IPS DF 6.9 (cell line): ENCODE data around the gene BOC.
A peak's percentile ranks its signal among the peaks of the same experiment; 100 is the strongest.

Experiments
- DNase-seq: peaks from one replicate; pipeline ENCODE4 v3.0.0-alpha.2; 2013; ENCODE audit warnings: low read depth, low spot score
- H3K27ac ChIP-seq: one replicate; pipeline ENCODE4 v1.5.1; 2013; ENCODE audit warnings: low read length, control low read depth
- H3K27me3 ChIP-seq: 2 replicates; pipeline ENCODE4 v1.6.1; 2013; ENCODE audit warnings: mild to moderate bottlenecking, low read length; ENCODE audit not compliant: control insufficient read depth, insufficient read depth
- H3K36me3 ChIP-seq: 2 replicates; pipeline ENCODE4 v1.6.1; 2013; ENCODE audit warnings: low read length; ENCODE audit not compliant: control insufficient read depth, insufficient read depth
- H3K4me1 ChIP-seq: 2 replicates; pipeline ENCODE4 v1.6.1; 2013; ENCODE audit warnings: low read length; ENCODE audit not compliant: control insufficient read depth, insufficient read depth
- H3K4me3 ChIP-seq: 2 replicates; pipeline ENCODE4 v1.5.1; 2013; ENCODE audit warnings: mild to moderate bottlenecking, low read length
- H3K9me3 ChIP-seq: 2 replicates; pipeline ENCODE4 v1.6.1; 2013; ENCODE audit warnings: low read length, inconsistent platforms; ENCODE audit not compliant: control insufficient read depth, insufficient read depth
- WGBS: extraction: QIAGEN DNeasy Blood & Tissue Kit; methylation state at CpG from one replicate; pipeline ENCODE4 v1.1.7; 2013; ENCODE audit warnings: mixed read lengths, missing lambda C conversion rate; ENCODE audit not compliant: insufficient read length, insufficient coverage; 5-methylcytosine and 5-hydroxymethylcytosine counted together

Gene BOC

DNA sequence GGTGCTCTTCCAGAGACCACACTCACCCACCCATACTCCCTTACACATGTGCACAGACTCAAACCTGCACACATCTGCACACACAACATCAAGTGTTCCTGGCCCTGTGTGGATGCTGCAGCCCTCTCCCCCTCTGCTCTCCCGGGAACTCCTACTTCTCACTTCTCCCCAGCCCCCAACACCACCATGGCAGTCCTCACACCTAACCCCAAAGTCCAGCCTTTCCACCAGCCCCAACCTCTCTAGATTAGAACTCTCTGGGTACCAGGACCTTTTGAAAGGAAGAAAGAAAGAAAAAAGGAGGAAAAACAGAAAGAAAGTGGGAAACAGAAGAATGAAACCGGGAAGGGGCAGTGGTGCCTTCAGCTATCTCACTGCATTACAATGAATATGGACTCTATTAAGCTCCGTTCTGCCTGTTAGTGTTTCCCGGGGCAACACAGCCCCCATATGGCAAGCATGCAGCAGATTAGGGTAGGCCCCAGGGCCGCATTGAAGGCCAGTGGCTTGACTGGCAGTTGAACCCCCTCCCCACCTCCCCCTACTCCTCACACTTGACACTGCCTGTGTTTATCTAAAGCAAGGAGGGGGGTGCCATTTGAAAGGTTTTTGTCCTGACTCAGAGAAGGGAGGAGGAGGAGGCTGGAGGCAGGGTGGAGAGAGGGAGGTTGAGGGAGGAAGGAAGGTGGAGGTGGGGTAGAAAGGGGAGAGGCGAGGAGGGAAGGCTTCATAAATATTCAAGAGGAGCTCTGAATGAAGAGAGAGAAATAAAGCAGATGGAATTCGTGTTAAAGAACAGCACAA lies 30.1 kb downstream of the BOC start:
- no peak overlapping the region for H3K4me3 ChIP-seq
- peak; percentile 43 for DNase-seq
- H3K27ac ChIP-seq = no peak overlapping the region
- 100% methylated on average over 1 of the region's 7 CpGs for WGBS
- no peaks in the 10 kb centered on the region for H3K9me3 ChIP-seq
- H3K4me1 ChIP-seq = peaks cover 10% of the 10 kb centered on the region
- H3K36me3 ChIP-seq = no peaks in the 10 kb centered on the region
- no peaks in the 10 kb centered on the region for H3K27me3 ChIP-seq

- no peak for DNase-seq
- Histone ChIP-seq H3K36me3 (no peaks in the 10 kb centered on the region), H3K9me3 (no peaks in the 10 kb centered on the region), H3K4me3 (no peak overlapping the region), H3K27me3 (no peaks in the 10 kb centered on the region), H3K27ac (no peak overlapping the region), H3K4me1 (peaks cover 10% of the 10 kb centered on the region)
- no CpG with 5 or more reads among the region's 7 CpGs for WGBS
Measured at GRCh38 chr3:113242096-113242581, 30.8 kb downstream of the BOC start.

- no peak for DNase-seq
- H3K4me1 ChIP-seq = peaks cover 10% of the 10 kb centered on the region
- no peaks in the 10 kb centered on the region for H3K27me3 ChIP-seq
- no peak overlapping the region for H3K27ac ChIP-seq
- no peaks in the 10 kb centered on the region for H3K9me3 ChIP-seq
- no peak overlapping the region for H3K4me3 ChIP-seq
- no peaks in the 10 kb centered on the region for H3K36me3 ChIP-seq
- WGBS = no CpG with 5 or more reads among the region's 2 CpGs
Measured at GRCh38 chr3:113243071-113243470, 31.7 kb downstream of the BOC start.

DNA sequence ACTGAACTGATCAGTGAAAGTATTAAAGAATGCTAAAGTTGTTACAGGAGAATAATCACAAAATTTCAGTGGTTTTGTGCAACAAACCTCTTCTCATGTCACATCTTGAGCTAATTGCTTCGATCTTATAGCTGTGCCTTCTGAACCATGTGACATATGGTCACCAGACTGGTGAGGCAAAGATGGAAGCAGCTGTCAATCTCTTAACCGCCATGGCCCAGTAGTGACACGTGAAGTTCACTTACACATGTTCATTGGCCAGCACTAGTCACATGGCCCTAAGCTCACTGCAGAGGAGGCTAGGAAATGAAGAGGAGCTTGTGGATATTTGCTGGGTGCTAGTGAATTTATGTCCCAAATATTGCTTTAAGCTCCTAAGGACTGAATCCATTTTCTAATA lies 32.5 kb downstream of the BOC start:
- Histone ChIP-seq H3K27ac (no peak overlapping the region), H3K4me3 (no peak overlapping the region), H3K36me3 (no peaks in the 10 kb centered on the region), H3K9me3 (no peaks in the 10 kb centered on the region), H3K4me1 (peaks cover 10% of the 10 kb centered on the region), H3K27me3 (no peaks in the 10 kb centered on the region)
- no peak for DNase-seq
- WGBS = no CpG with 5 or more reads among the region's 3 CpGs

- Histone ChIP-seq H3K9me3 (no peaks in the 10 kb centered on the region), H3K36me3 (no peaks in the 10 kb centered on the region), H3K4me3 (no peak overlapping the region), H3K27me3 (no peaks in the 10 kb centered on the region), H3K27ac (no peak overlapping the region), H3K4me1 (peaks cover 7% of the 10 kb centered on the region; the same call in 1 of the 2 replicates)
- no peak for DNase-seq
- WGBS = no CpG with 5 or more reads among the region's 5 CpGs
Measured at GRCh38 chr3:113245761-113246161, 34.4 kb downstream of the BOC start.

DNA sequence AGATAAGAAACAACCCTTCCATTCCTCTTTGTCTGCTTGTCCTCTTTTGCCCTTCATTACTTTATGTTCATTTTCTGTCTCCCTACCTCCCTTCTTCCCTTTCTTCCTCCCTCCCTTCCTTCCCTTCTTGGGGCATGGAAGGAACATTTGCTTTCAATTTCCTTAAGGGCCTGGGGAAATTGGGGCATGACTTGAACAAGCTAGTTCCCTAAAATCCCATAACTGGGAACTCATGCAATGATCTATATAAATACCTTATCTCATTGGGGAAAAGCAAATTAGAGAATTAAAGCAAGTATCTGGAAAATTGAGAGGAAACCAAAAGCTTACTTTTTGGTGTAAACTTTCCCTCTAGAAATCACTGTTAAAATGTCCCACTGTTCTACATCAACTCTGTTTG lies 35.7 kb downstream of the BOC start:
- no peaks in the 10 kb centered on the region for H3K9me3 ChIP-seq
- peaks cover 2% of the 10 kb centered on the region; the same call in 1 of the 2 replicates for H3K4me1 ChIP-seq
- no peak overlapping the region for H3K27ac ChIP-seq
- no peak overlapping the region for H3K4me3 ChIP-seq
- H3K36me3 ChIP-seq = no peaks in the 10 kb centered on the region
- DNase-seq = no peak
- no peaks in the 10 kb centered on the region for H3K27me3 ChIP-seq

DNA sequence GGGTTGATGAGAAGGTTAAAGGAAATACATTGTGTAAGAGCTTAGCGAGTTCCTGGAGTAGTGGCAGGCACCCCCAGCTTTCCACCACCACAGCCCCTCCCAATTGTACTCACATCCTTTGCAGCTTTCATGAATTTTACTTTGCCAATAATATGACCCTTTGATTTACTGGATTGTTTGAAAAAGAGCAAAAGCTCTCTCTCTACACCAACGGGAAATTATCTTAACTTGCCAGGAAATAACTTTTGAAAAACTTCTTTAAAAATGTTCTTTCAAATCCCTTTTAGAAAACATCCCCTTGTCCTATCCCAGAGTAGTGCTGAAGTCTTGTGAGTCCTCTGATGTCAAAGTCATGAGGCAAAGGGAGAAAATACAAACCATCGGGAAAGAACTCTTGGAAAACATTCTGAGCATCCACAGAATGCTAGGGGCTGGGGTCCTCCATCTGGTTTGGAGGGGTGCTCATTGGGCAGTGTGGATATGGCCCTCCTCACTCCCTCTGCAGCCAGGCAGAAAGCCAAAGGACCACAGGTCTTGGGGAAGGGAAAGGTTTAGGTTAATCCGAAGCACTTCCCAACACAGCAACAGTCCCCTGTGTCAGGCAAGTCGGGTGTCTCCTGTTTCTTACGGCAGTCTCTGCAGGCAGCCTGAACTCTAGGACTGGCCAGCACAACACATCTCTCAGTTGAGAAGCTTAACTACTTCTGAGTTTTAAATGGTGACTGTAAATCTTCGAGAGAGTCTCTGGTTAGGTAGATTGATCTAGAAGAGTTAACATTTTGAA lies 36.5 kb downstream of the BOC start:
- no peak for DNase-seq
- no CpG with 5 or more reads among the region's 7 CpGs for WGBS
- no peak overlapping the region for H3K4me3 ChIP-seq
- H3K27ac ChIP-seq = no peak overlapping the region
- H3K27me3 ChIP-seq = no peaks in the 10 kb centered on the region
- H3K36me3 ChIP-seq = no peaks in the 10 kb centered on the region
- no peaks in the 10 kb centered on the region for H3K4me1 ChIP-seq
- H3K9me3 ChIP-seq = no peaks in the 10 kb centered on the region

- DNase-seq = no peak
- H3K27ac ChIP-seq = no peak overlapping the region
- no peaks in the 10 kb centered on the region for H3K36me3 ChIP-seq
- no CpG with 5 or more reads among the region's 3 CpGs for WGBS
- H3K27me3 ChIP-seq = no peaks in the 10 kb centered on the region
- H3K4me1 ChIP-seq = no peaks in the 10 kb centered on the region
- H3K9me3 ChIP-seq = no peaks in the 10 kb centered on the region
- no peak overlapping the region for H3K4me3 ChIP-seq
Measured at GRCh38 chr3:113249111-113249510, 37.8 kb downstream of the BOC start.

- no peaks in the 10 kb centered on the region for H3K27me3 ChIP-seq
- no peak overlapping the region for H3K4me3 ChIP-seq
- no peak overlapping the region for H3K27ac ChIP-seq
- H3K36me3 ChIP-seq = no peaks in the 10 kb centered on the region
- H3K9me3 ChIP-seq = no peaks in the 10 kb centered on the region
- no peak for DNase-seq
- peaks cover 1% of the 10 kb centered on the region; the same call in 1 of the 2 replicates for H3K4me1 ChIP-seq
- no CpG with 5 or more reads among the region's 8 CpGs for WGBS
Measured at GRCh38 chr3:113249601-113250000, 38.2 kb downstream of the BOC start.

DNA sequence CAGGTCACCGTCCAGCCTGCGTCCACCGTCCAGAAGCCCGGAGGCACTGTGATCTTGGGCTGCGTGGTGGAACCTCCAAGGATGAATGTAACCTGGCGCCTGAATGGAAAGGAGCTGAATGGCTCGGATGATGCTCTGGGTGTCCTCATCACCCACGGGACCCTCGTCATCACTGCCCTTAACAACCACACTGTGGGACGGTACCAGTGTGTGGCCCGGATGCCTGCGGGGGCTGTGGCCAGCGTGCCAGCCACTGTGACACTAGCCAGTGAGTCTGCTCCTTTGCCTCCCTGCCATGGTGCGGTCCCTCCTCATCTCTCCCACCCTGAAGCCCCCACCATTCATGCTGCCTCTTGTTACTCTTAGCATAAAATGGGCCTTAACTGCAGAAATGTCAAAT lies 39.2 kb downstream of the BOC start:
- Histone ChIP-seq H3K4me3 (no peak overlapping the region), H3K36me3 (no peaks in the 10 kb centered on the region), H3K9me3 (no peaks in the 10 kb centered on the region), H3K4me1 (peaks cover 1% of the 10 kb centered on the region; the same call in 1 of the 2 replicates), H3K27me3 (no peaks in the 10 kb centered on the region), H3K27ac (no peak overlapping the region)
- WGBS = no CpG with 5 or more reads among the region's 14 CpGs
- DNase-seq = no peak
